NCI-H524 (cell line): ENCODE measurements around the gene KAZN.

ENCODE experiments used
- DNase-seq, 2 experiments: peaks; one replicate each; lab custom pipeline; 2025; lab: John Stamatoyannopoulos, UW

The KAZN gene

DNA sequence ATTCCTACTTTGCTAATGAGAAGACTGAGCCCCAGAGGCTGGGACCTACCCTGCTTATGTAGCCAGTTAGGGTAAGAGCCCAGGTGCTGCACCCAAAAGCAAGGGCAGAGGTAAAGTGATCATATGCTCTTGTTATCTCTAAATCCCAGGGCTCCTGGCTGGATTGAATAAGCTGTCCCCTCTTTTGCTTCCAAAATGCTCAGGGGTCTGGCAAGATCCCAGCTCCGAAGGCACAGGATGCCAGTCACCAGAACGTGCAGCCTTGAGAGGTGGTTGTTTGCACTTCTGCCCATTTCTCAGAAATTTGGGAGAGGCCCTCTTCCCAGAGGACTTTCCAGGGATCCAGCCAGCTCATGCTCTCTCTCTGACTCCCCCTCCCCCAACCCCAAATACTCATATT lies 412.7 kb downstream of the KAZN start:
- no peak for DNase-seq

DNA sequence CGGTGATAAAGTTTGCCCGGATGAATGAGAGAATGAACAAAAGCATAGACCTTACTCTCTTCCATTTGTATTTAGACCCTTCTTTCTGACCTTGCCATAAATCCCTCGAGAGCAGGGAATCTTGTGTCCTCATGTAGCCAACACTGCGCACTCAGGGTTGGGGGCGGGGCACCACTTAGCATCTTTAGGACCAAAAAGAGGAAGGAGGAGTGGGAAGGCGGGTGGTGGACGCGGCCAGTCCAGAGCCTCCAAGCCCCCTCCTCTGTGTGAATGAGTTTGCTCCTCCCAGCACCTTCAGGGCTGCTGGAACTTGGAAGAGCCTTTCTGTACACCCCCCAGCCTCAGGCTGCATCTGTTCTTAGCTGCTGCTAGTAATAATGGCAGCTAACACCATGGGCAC lies 413.2 kb downstream of the KAZN start:
- DNase-seq = no peak

DNA sequence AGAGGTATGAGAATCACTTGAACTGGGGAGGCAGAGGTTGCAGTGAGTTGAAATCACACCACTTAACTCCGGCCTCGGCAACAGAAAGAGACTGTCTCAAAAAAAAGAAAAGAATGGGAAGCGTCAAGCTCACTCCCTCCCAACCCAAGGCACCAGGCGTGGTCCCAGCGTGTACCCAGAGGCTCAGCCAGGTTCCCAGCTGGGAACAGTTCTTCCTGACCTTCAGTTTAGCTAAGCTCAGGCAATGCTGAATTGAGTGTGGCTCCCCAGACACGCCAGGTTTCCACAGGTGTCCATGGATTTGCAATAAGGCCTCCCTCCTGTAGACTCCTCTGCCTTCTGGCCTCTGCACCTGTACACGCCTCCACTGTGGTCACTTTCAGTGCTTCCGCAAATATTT lies 414.3 kb downstream of the KAZN start:
- no peak for DNase-seq

DNA sequence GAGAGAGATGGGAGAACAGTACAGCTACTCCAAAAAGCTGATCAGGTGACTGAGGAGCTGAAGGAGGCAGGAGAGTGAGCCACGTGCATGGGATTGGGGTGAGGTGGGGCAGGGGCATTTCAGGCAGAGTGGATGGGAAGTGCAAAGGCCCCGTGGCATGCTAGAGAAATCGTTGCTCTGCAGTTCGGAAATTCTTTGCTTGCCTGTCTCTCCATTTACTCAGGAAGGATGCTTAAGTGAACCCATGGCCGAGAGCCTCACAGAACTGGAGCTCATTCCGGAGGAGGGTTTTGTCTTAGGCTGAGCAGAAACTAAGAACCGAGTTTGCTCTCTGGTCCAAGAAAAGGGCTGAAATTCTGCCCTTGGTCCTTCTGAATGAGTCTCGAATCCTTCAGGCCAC lies 415.3 kb downstream of the KAZN start:
- DNase-seq = no peak

DNA sequence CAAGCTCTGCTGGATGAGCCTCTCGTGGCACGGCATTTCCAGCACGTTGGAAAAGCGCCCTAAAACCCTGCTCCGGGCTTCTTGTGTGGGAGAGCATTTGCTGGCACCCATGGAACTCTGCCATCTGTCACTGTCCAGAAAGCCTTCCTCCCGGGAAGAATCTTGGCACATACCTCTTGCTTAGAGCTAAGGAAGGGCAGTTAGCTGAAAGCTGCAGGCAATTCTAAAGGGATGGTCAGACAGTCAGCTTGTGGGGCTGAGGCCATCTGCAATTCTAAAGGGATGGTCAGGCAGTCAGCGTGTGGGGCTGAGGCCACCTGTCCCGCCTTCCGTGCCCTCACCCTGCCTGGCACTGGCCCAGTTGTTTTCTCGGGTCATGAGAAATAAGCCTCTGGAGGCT lies 416.0 kb downstream of the KAZN start:
- peak; percentile 29 to 70 for DNase-seq

DNA sequence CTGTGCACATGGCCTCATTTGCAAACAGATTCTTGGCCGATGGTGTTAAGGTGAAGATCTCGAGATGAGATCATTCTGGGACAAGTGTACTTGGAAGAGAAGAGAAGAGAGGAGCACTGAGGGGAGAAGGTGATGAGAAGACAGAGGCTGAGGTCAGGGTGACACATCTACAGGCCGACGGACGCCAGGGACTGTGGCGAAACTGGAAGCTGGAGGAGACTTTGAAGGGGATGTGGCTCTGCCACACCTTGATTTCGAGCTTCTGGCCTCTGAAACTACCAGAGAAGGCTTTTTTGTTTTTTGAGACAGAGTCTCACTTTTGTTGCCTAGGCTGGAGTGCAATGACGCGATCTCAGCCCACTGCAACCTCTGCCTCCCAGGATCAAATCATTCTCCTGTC lies 417.5 kb downstream of the KAZN start:
- DNase-seq = no peak

DNA sequence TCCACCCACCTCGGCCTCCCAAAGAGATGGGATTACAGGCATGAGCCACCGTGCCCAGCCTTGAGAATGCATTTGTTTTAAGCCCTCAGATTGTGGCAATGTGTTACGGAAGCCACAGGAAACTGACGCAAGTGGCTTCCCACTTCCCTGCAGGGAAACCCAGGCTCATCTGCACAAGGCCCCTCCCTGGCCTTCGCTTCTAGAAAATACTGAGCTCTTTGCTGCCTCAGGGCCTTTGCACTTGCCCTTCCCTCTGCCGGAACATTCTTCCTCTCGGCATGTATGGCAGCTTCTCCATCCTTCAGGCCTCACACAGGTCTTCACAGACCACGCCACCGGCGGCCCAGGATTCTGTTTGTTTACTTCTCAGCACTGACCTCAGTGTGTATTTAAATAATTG lies 418.0 kb downstream of the KAZN start:
- DNase-seq = no peak

DNA sequence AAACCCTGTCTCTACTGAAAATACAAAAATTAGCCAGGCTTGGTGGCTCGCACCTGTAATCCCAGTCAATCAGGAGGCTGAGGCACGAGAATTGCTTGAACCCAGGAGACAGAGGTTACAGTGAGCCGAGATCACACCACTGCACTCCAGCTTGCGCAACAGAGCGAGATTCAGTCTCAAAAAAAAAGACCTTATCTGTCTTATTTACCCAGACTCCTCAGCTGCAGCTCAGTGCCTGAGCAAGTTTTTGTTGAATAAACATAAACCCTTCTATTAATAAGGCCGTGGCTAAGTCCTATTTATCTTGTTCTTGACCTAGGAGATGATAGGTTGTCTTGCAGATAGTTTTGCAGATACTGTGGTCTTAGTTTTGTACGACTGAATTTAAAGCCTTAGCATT lies 418.6 kb downstream of the KAZN start:
- no peak for DNase-seq

DNA sequence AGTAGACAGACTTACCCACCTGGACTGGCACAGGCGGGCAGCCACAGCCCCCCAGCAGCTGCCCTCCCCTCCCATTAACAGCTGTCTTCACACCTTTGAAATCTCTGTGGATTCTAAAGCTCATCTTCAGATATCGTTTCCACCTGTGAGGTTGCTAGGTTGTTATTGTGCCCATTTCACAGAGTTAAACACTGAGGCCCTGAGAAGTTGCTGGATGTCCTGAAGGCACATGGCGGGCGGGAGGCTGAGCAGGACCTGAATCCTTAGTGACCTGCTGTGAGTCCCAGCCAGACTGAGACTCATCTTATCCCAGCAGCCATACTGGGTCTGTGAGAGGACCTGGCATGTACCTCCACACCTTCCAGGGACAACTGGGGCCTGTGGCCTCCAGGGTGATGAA lies 420.3 kb downstream of the KAZN start:
- no peak for DNase-seq

DNA sequence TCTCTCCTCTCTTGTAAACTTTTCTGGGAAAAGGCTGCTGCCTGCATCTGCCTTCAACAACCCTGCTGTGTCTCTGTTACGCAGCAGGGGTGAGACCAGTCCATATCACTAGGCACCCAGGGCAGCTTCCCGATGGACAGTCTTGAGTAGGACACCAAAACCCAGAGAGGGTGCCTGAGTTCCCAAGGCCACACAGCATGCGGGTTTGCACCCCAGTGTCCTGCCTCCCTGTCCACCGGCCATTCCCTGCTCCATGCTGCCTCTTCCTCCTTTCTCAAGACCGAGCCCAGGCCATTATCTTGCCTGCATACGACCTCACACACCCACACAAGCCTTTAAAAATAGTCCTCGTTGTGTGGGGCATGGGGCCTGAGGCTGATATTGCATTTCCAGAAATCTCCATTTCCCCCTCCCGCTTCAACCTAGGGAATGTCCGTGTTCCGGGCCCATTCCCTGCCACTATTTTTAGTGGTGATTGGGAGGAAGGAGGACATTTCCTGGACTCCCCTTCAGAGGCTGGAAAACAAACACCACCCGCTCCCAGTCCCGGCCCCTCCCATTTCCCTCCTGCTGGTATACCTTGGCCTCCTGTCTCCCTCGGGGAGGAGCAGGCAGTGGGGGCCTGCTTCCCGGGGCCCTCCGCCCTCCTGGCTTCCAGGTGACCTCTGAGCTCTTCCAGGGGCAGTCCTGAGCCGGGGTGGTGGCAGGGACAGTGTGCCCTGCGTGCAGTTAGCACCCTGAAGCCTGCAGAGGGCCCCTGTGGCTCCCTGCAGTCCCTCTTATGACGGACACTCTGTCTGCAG lies 422.7 kb downstream of the KAZN start:
- no peak for DNase-seq

DNA sequence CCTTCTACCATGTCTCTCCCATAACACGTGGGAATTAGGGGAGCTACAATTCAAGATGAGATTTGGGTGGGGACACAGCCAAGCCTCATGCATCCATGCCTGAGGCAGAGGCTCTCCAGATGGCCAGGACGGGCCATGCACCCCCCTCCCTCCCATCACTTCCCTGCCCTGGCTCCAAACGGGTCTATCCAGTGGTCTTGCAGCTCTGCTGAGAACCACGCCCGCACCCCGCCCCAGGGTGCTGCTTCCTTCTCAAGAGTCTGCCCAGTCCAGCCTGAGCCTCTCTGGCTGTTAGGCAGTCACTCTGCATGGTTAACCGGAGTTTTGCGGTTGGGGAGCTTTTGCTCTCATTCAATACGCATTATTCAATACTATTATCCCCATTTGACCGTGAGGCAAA lies 423.6 kb downstream of the KAZN start:
- no peak for DNase-seq

DNA sequence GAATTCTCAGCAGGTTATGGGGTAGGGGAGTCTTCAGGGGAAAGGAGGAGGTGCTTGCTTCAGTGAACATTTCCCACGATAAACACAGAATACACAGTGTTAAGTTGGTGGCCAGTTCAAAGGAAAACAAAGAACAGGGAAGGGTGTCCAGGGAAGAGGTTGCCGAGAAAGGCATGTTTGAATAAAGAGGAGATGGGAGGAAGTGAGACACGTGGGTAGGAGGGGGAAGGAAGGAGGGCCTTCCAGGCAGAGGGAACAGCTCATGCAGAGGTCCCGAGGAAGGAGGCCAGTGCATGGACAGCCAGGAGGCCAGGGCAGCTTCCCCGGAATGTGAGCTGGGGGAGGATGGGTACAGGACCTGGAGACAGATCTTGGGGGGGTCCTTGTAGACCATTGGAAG lies 424.7 kb downstream of the KAZN start:
- no peak for DNase-seq

DNA sequence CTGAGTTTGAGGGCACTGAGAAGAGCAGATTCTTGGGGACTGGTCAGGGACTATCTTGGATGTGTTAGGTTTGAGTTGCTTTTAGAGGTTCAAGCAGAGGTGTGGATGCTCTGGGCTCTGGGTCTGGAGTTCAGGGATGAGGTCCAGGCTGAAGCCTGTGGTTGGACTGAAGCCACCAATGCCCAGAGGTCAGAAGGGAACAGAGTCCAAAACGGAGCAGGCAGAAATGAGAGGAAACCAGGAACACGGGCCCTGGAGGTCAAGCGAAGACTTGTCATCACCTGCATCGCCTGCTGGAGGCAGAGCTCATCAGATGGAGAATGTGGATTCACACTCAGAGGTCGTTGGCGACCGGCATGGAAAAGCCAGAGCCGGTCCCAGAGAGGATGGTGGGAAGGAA lies 425.5 kb downstream of the KAZN start:
- DNase-seq = no peak

DNA sequence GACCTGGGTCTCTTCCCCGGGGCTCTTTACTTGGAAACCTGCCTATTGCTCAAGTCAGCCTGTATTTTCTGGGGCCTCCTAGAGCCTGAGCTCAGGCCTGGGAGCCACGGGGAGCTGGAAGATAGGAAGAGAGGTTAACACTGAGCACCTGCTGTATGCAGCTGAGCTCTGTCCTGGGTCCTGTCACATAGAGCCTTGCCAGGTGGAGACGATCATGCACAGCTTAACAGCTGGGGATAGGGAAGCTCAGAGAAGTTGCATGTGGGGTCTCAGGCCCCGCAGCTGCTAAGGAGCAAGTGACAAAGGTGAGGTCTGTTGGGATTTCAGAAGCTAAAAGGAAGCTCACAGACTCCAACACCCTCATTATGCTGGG lies 427.6 kb downstream of the KAZN start:
- DNase-seq = no peak

DNA sequence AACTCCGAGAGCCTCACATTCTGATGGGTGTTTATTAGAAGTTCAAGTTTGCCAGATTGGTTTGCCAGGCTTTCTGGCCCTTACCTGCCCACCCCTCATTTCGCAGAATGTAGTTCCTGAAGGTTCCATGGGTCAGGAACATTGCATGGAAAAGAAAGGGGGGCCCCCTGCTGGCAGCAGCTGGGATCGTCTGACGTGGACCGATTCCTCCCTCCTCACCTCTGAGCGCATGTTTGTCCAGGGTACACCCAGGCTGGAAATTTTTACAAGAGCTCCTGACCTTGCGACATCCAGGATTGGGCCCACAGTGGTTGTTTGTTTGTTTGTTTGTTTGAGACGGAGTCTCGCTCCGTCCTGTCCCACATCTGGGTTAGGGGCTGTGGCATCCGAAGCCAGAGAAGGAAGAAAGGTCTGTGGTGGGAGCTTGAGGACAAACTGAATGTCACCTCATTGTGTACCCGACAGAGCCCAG lies 429.1 kb downstream of the KAZN start:
- DNase-seq = peak in 1 of 2 experiments; percentile 47

DNA sequence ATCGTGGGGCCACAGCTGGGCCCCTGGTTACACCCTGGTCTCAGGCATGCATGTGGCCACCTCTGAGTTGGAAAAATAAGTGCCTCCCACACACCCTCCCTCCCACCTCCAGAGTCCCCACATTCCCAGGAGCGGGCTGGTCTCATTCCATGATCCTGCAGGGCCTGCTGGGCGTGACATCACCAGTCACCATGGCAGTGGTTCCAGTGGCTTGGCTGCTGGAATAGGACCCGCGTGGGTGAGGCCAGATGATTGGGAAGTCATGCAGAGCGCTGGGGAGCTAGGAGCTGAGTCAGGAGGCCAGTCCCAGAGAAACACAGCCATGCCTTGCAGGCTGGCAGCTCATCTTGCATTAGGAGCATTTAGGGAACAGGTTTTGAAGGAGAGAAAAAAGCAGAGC lies 429.6 kb downstream of the KAZN start:
- DNase-seq = no peak

DNA sequence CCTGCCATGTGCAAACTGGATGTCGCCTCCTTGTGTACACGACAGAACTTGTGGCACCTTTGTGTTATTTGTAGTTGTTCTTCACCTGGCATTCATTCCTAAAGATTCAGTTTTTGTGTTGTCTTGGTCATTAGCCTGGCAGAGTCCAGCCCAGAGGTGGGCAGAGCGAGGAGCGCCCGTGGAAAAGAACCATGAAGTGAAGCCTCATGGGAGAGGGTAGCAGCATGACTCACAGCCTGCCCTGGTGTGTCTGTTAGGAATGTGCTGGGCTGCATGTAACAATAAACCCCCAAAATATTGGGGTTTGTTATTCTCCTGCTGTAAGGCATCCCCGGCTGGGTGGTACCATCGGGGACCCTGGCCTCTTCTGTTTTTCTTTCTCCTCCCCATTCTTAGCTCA lies 430.1 kb downstream of the KAZN start:
- DNase-seq = no peak

DNA sequence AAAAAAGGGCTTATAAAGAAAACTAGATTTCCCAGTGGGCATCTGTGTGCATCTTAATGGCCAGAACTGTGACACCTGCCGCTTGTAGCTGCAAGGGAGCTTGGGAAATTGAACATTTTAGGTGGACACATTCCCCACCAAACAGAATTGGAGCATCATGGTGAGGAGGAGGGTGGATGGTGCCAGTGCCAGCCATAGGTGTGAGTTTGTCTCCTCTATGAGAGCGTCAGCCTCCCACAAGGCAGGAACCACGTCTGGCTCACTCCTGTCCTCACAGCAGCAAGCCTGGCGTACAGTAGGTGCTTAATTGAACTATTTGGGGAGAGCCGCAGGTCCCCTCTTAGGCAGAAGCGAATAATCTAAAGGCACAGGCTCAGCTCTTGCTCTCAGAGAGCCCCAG lies 430.6 kb downstream of the KAZN start:
- no peak for DNase-seq

DNA sequence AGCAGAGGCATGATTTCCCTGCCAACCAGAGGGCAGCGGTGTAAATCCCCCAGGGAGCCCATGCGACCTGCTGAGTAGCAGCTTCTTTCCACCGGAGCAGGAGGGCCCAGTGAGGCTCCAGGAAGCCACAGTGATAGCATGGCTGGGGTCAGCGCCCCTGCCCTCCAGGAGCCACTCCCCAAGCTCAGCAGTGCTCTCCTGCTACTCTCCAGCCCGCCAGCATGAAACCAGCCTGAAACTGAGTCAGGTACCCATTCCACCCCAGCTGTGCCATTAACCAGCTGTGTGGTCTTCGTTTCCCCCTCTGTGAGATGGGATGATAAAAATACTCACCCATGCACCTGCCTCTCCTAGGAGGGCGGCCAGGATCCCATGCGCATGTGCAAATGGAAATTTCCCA lies 431.3 kb downstream of the KAZN start:
- DNase-seq = no peak

DNA sequence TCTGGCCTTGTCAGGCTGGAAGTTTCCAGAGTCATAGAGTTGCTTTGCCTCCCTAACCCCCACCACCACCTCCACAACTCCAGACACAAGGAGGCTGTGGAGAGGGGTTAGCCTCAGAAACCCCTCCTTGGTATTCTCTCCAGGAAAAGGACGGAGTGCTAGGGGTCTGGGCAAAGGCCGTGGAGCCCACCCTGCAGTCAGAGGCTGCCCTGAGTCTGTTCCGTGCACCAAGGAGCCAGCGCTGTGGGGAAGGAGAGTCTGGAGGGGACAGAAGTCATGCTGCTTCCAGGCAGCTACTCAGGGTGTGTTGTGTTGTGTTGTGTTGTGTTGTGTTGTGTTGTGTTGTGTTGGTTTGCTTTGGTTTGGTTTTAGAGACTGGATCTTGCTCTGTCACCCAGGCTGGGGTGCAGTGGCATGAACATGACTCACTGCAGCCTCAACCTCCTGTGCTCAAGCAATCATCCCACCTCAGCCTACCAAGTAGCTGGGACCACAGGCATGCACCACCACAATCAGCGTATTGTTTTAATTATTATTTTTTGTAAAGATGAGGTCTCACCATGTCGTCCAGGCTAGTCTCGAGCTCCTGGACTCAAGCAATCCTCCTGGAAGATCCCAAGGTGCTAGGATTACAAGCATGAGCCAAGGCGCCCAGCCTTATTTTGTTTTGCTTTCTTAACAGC lies 432.9 kb downstream of the KAZN start:
- no peak for DNase-seq

DNA sequence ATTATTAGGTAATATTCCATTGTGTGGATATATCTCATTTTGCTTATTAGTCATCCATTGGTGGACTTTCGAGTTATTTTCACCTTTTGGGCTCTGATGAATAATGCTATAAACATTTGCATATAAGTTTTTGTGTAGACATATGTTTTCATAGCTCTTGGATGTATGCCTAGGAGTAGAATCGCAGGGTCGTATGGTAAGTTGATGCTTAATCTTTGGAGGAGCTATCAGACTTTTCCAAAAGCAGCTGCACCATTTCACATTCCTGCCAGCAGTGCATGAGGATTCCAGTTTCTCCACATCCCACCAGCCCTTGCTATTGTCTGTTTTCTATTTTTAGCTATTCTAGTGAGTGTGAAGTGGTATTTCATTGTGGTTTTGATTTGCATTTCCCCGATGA lies 434.8 kb downstream of the KAZN start:
- no peak for DNase-seq

DNA sequence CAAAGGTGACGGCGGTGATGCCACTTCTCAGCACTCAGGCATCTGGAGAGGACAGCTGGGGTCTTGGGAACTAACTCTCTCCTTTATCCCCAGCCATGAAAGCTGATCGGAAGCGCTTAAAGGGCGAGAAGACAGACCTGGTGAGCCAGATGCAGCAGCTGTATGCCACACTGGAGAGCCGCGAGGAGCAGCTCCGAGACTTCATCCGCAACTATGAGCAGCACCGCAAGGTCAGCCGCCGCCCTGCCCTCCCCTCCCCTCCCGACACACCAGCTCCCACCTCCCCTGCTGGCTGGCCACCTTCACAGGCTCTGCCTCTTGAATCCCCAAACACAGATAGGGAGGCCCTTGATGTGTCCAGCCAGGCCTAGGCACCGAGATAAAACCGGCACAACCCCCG lies 436.2 kb downstream of the KAZN start:
- DNase-seq = peak in 1 of 2 experiments; percentile 7

DNA sequence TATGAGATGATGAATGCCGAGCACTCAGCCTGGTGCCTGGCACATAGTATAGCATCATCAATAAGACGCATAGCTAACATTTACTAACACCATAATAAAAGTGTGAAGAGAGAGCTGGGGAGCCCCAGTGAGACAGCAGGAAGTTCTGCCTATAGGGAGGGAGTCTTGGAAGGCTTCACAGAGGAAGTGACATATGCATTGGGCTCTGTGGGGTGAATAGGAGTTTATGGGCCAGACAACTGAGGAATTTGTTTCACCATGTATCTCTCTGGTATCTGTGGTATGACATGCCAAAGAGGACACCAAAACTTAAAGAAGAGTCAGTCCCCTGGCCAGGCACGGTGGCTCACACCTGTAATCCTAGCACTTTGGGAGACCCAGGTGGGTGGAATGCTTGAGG lies 436.8 kb downstream of the KAZN start:
- no peak for DNase-seq

DNA sequence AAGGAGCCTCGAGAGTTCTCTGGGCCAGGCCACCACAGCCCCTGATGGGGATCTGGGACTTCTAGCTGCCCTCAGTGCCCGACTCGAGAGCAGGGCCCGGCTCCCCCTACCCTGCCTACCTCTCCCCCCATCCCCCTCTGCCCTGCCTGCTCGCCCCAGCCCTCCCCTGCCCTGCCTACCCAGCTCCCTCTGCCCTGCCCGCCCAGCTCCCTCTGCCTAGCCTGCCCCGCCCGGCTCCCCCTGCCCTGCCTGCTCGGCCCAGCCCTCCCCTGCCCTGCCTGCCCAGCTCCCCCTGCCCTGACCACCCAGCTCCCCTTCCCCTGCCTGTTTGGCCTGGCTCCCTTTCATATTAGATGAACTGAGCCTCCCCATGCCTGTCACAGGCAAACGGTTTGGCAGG lies 437.6 kb downstream of the KAZN start:
- DNase-seq = no peak
